GM18502 (cell line): Measurements from ENCODE around the gene IL17D.
A peak's percentile ranks its signal among the peaks of the same experiment; 100 is the strongest.
"Not testable (repeated sequence)": the region's sequence is repeated elsewhere in the genome, so short reads cannot be mapped to it uniquely, and the experiment has no call there.

Experiments
- ATAC-seq: cut with Tn5 transposase; IDR thresholded peaks from one replicate; pipeline ENCODE4 v1.9.1; 2021; ENCODE audit warnings: mild to moderate bottlenecking; ENCODE audit not compliant: unreplicated experiment, poor library complexity

The IL17D gene

GRCh38 chr13:20702915-20703779, at the start of gene IL17D:
TSS of gene IL17D (plus strand) at chr13:20703699. CDS start at chr13:20704002, 303 bp downstream.
- peak; percentile 34 for ATAC-seq

GRCh38 chr13:20654156-20654555, 49.3 kb upstream of the IL17D start:
- no peak for ATAC-seq

GRCh38 chr13:20658451-20659040, 45.0 kb upstream of the IL17D start:
- ATAC-seq = no peak

- no peak for ATAC-seq
Measured at GRCh38 chr13:20664351-20664750, 39.1 kb upstream of the IL17D start.

GRCh38 chr13:20666948-20667347, 36.6 kb upstream of the IL17D start:
- no peak for ATAC-seq

GRCh38 chr13:20667857-20668437, 35.6 kb upstream of the IL17D start:
- no peak for ATAC-seq

GRCh38 chr13:20669162-20669561, 34.3 kb upstream of the IL17D start:
- ATAC-seq = no peak

- no peak for ATAC-seq
Measured at GRCh38 chr13:20671789-20672188, 31.7 kb upstream of the IL17D start.

- no peak for ATAC-seq
Measured at GRCh38 chr13:20672772-20673171, 30.7 kb upstream of the IL17D start.

GRCh38 chr13:20673715-20674114, 29.8 kb upstream of the IL17D start:
- no peak for ATAC-seq

- no peak for ATAC-seq
Measured at GRCh38 chr13:20676213-20676612, 27.3 kb upstream of the IL17D start.

- not testable (repeated sequence) for ATAC-seq
Measured at GRCh38 chr13:20678606-20679005, 24.9 kb upstream of the IL17D start.

GRCh38 chr13:20679879-20680278, 23.6 kb upstream of the IL17D start:
- ATAC-seq = no peak

- ATAC-seq = no peak
Measured at GRCh38 chr13:20680416-20681080, 23.0 kb upstream of the IL17D start.

- not testable (repeated sequence) for ATAC-seq
Measured at GRCh38 chr13:20681481-20681880, 22.0 kb upstream of the IL17D start.

- no peak for ATAC-seq
Measured at GRCh38 chr13:20682061-20682460, 21.4 kb upstream of the IL17D start.

- ATAC-seq = no peak
Measured at GRCh38 chr13:20684041-20684440, 19.5 kb upstream of the IL17D start.

- ATAC-seq = no peak
Measured at GRCh38 chr13:20684546-20684945, 19.0 kb upstream of the IL17D start.

GRCh38 chr13:20685092-20685491, 18.4 kb upstream of the IL17D start:
- no peak for ATAC-seq

GRCh38 chr13:20686167-20686566, 17.3 kb upstream of the IL17D start:
- no peak for ATAC-seq
